PC-9 (cell line): ENCODE results near the gene CD2. TPM values are rescaled to one million over a fixed set of nuclear protein-coding genes. Genes with fewer than 3 reads are reported as not detected.

Experiments used
- BruUV-seq: library from RNA; stranded (reverse); fragments of 400-500 nt; replicated peaks from 2 replicates; lab custom pipeline; 2021; lab: Mats Ljungman, UMichigan
- CTCF ChIA-PET: fragments of 300-600 bp; sonication (Branson Sonifier 250); formaldehyde crosslinking; loops from one replicate; lab custom pipeline; 2022; ENCODE audit warnings: antibody characterized with exemption; lab: Charles Lee
- POLR2A ChIA-PET: fragments of 300-600 bp; sonication (Branson Sonifier 250); formaldehyde crosslinking; loops from one replicate; lab custom pipeline; 2022; ENCODE audit warnings: antibody characterized with exemption; ENCODE audit not compliant: unreplicated experiment; lab: Charles Lee
- DNase-seq, 2 experiments: peaks; one replicate each; pipeline versions ENCODE4 v3.0.0 to v3.0.0-alpha.2; 2015 to 2022; ENCODE audit warnings: mixed read lengths in 1 of 2
- H2AFZ ChIP-seq: fragments of 200-600 bp; sonication (generic); 2 replicates; pipeline ENCODE4 v1.8.1; 2017; ENCODE audit warnings: antibody characterized with exemption
- H3F3A ChIP-seq: fragments of 200-600 bp; sonication (generic); 2 replicates; pipeline ENCODE4 v1.8.1; 2017; ENCODE audit warnings: antibody characterized with exemption, mild to moderate bottlenecking, low read depth; ENCODE audit not compliant: insufficient read depth
- H3K27ac ChIP-seq: fragments of 200-600 bp; sonication (generic); 2 replicates; pipeline ENCODE4 v1.6.1; 2016; ENCODE audit warnings: mixed run types
- H3K27me3 ChIP-seq: fragments of 200-600 bp; sonication (generic); 2 replicates; pipeline ENCODE4 v1.6.1; 2016; ENCODE audit warnings: low read depth, mixed run types; ENCODE audit not compliant: insufficient read depth
- H3K36me3 ChIP-seq: fragments of 200-600 bp; sonication (generic); 2 replicates; pipeline ENCODE4 v1.6.1; 2016; ENCODE audit warnings: low read depth, mixed run types
- H3K4me1 ChIP-seq: fragments of 200-600 bp; sonication (generic); replicated peaks from 2 replicates; pipeline ENCODE4 v1.6.1; 2016; ENCODE audit warnings: mixed run types; ENCODE audit not compliant: insufficient read depth
- H3K4me2 ChIP-seq: fragments of 200-600 bp; sonication (generic); 2 replicates; pipeline ENCODE4 v1.6.1; 2017; ENCODE audit warnings: mixed run types
- H3K4me3 ChIP-seq: fragments of 200-600 bp; sonication (generic); 2 replicates; pipeline ENCODE4 v1.6.1; 2016; ENCODE audit warnings: mixed run types
- H3K79me2 ChIP-seq: fragments of 200-600 bp; sonication (generic); 2 replicates; pipeline ENCODE4 v1.6.1; 2017; ENCODE audit warnings: low read depth, mixed run types
- H3K9me2 ChIP-seq: fragments of 200-600 bp; sonication (generic); 2 replicates; pipeline ENCODE4 v1.8.1; 2017; ENCODE audit warnings: mild to moderate bottlenecking; ENCODE audit not compliant: insufficient read depth
- H3K9me3 ChIP-seq: fragments of 200-600 bp; sonication (generic); 2 replicates; pipeline ENCODE4 v1.8.1; 2016; ENCODE audit warnings: low read depth; ENCODE audit not compliant: insufficient read depth
- H4K20me1 ChIP-seq: fragments of 200-600 bp; sonication (generic); 2 replicates; pipeline ENCODE4 v1.8.1; 2017; ENCODE audit not compliant: insufficient read depth
- EZH2 ChIP-seq: fragments of 200-600 bp; sonication (generic); IDR thresholded peaks from 2 replicates; pipeline ENCODE4 v1.8.0; 2017; ENCODE audit warnings: antibody characterized with exemption, low read depth
- intact Hi-C: fragments of 100-400 bp; cut with micrococcal nuclease; formaldehyde crosslinking; loops from one replicate; pipeline ENCODE4 v1.10.0; 2022; ENCODE audit not compliant: unreplicated experiment
- total RNA-seq: library from RNA; stranded (reverse); gene quantifications from 2 replicates; pipeline ENCODE4 v1.2.3, GENCODE V29; 2021
- TF ChIP-seq, protein P1 (sequence below): fragments of 200-600 bp; sonication (generic); conservative IDR thresholded peaks from 2 replicates; pipeline ENCODE4 v1.6.1; 2017; ENCODE audit warnings: mixed run types, antibody characterized with exemption, mild to moderate bottlenecking, moderate library complexity

Gene CD2
- total RNA-seq, 1 experiment from 2014 or later: not detected

DNA sequence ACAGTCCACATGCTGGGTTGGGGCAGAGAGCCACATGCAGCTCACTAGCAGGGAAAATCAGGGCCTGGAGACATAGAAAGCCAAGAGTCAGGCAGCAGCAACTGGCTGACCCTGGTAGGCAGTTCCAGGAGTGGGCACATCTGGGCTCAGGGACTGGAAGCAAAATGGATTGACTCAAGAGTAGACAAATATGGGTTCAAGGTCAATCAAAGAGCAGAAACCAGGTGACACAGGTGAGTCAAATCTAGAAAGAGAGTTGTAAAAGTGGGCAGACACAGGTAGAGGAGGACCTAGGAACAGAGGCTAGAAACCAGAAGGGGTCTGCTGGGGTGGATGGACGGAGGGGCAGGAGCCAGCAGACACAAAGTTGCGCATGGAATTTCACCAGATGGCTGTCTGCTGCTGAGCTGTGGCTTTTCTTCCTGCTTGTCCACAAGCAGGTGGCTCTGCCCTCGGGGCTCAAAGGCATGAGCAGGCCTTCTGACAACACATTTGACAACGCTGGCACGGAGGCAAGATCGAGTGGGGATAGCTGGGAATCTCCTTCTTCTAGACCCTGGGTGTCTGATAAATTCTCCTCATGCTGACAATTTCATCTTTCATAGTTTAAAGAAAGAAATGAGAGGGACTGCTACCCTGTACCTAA is 45.9 kb upstream of the CD2 start:
- Histone ChIP-seq H3K9me2 (no peaks in the 10 kb centered on the region), H3K27me3 (no peaks in the 10 kb centered on the region), H3K4me1 (peaks cover 42% of the 10 kb centered on the region), H3K27ac (no peak overlapping the region), H3F3A (peaks cover 15% of the 10 kb centered on the region), H3K36me3 (no peaks in the 10 kb centered on the region), H2AFZ (peak overlapping the region; percentile 20), H4K20me1 (no peaks in the 10 kb centered on the region), H3K9me3 (no peaks in the 10 kb centered on the region; the same call in 1 of the 2 replicates), H3K79me2 (no peaks in the 10 kb centered on the region), H3K4me2 (peak overlapping the region; percentile 47), H3K4me3 (no peak overlapping the region)
- TF ChIP-seq EZH2: no peak
- TF ChIP-seq, protein P1, sequence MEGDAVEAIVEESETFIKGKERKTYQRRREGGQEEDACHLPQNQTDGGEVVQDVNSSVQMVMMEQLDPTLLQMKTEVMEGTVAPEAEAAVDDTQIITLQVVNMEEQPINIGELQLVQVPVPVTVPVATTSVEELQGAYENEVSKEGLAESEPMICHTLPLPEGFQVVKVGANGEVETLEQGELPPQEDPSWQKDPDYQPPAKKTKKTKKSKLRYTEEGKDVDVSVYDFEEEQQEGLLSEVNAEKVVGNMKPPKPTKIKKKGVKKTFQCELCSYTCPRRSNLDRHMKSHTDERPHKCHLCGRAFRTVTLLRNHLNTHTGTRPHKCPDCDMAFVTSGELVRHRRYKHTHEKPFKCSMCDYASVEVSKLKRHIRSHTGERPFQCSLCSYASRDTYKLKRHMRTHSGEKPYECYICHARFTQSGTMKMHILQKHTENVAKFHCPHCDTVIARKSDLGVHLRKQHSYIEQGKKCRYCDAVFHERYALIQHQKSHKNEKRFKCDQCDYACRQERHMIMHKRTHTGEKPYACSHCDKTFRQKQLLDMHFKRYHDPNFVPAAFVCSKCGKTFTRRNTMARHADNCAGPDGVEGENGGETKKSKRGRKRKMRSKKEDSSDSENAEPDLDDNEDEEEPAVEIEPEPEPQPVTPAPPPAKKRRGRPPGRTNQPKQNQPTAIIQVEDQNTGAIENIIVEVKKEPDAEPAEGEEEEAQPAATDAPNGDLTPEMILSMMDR: no peak
- intact Hi-C loops: no loop called here
- CTCF ChIA-PET: no interaction called here
- BruUV-seq: no TSS peak
- peak; percentile 42 to 79 for DNase-seq
- POLR2A ChIA-PET: interaction anchor here (0.5 kb wide), 1 partner anchor 197 kb away, joined by 4 read pairs; no protein-coding TSS in a partner anchor

DNA sequence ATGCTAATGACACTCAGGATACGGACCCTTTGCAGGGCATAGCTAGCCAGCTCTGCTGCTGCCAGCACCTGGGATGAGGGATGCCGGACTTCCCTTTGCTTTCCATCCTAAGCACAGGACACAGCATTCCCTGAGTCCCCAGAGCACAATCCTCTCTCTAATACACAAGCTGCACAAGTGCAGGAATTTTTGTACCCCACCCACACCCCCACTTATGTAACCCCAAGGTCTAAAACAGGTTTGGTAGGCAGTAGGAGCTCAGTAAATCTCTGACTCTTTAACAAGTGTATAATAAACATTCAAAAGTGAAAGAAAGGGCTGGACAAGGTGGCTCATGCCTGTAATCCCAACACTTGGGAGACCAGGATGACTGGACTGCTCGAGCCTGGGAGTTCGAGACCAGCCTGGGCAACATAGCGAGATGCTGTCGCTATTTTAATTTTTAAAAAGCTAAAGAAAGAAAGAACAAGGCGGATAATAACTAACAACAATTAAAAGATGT is 44.5 kb upstream of the CD2 start:
- POLR2A ChIA-PET: no interaction called here
- no peak overlapping the region for H2AFZ ChIP-seq
- no peaks in the 10 kb centered on the region for H3K9me2 ChIP-seq
- no peaks in the 10 kb centered on the region for H4K20me1 ChIP-seq
- TF ChIP-seq, protein P1: no peak
- TF ChIP-seq EZH2: no peak
- 0 out of 2 replicates have a peak overlapping the region, but pooled peaks have one; percentile 27 for H3K4me2 ChIP-seq
- CTCF ChIA-PET: interaction anchor here (0.6 kb wide), 1 partner anchor 35 kb away, joined by 4 read pairs; no protein-coding TSS in a partner anchor
- H3K36me3 ChIP-seq: no peaks in the 10 kb centered on the region
- no peak overlapping the region for H3K4me3 ChIP-seq
- no peaks in the 10 kb centered on the region for H3K79me2 ChIP-seq
- no peaks in the 10 kb centered on the region for H3K27me3 ChIP-seq
- intact Hi-C loops: no loop called here
- DNase-seq: no peak
- H3K9me3 ChIP-seq: no peaks in the 10 kb centered on the region
- H3K27ac ChIP-seq: no peak overlapping the region
- BruUV-seq: no TSS peak
- peaks cover 42% of the 10 kb centered on the region for H3K4me1 ChIP-seq
- peaks cover 15% of the 10 kb centered on the region for H3F3A ChIP-seq

DNA sequence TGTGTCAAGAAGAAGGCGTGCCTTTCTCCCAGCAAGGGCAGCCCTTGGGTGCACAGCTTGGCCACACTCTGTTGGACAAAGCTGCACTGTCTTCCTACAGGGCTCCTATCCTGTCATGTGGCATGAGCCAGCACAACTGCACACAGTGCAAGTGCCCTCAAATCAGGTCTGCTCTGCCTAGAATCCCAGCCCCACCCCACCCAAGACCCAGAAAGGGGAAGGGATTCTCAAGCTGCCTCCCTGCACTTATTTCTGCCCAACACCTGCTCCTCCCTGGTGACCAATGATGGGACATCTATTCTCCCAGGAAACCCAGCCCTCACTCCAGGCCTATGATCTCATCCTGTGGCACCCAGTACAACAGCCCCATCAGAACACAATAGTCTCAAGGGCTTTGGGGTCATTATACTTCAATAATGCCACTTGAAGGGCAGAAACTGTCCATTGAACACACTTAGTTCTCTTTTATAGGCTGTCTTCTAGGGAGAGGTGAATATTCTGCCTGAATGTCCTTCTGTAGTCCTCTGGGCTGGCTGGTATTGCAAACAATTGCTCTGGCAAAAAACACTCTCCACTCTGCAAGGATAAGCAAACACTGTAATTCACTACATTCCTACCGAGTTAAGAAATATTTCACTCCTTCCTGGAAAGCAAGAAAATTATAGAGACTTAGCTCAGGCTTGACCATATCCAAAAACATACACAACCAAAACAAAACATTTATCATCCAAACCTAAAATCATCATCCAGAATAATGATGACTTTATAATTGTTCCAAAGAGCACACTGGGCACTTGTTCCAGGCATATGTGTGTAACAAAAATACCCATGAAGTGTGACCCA is 43.6 kb upstream of the CD2 start:
- peak overlapping the region; percentile 37 for H3K27ac ChIP-seq
- peaks cover 15% of the 10 kb centered on the region for H3F3A ChIP-seq
- peak overlapping the region; percentile 27; the same call in 1 of the 2 replicates for H3K4me2 ChIP-seq
- H3K9me2 ChIP-seq: no peaks in the 10 kb centered on the region; the same call in 1 of the 2 replicates
- H3K9me3 ChIP-seq: no peaks in the 10 kb centered on the region
- peaks cover 42% of the 10 kb centered on the region for H3K4me1 ChIP-seq
- CTCF ChIA-PET: interaction anchor here (0.6 kb wide), 1 partner anchor 36 kb away, joined by 4 read pairs; no protein-coding TSS in a partner anchor
- H3K27me3 ChIP-seq: no peaks in the 10 kb centered on the region
- no peak overlapping the region for H3K4me3 ChIP-seq
- peak in 1 of 2 experiments; percentile 58 for DNase-seq
- TF ChIP-seq EZH2: no peak
- TF ChIP-seq, protein P1: no peak
- intact Hi-C loops: no loop called here
- no TSS peak for BruUV-seq
- H3K36me3 ChIP-seq: no peaks in the 10 kb centered on the region
- H2AFZ ChIP-seq: no peak overlapping the region
- POLR2A ChIA-PET: no interaction called here
- no peaks in the 10 kb centered on the region for H3K79me2 ChIP-seq
- no peaks in the 10 kb centered on the region for H4K20me1 ChIP-seq
